ENCODE data around the gene CCDC73. TPM values are rescaled to one million over a fixed set of nuclear protein-coding genes. Genes with fewer than 3 reads are reported as not detected.

CCDC73 gene
- polyA plus RNA-seq, 3 donors from 2014 or later = not detected

GRCh38 chr11:32555091-32555490 lies 239.4 kb downstream of the CCDC73 start:
- Mint-ChIP-seq H3K27me3 (ENCODE audit: low read depth in 3 of 3) (peaks cover 3 to 5% (median 3%) of the 10 kb centered on the region in 3 donors), H3K36me3 (no peaks in the 10 kb centered on the region), H3K4me1 (no peaks in the 10 kb centered on the region), H3K4me3 (no peak overlapping the region), H3K9me3 (peaks cover 0 to 1% (median 0%) of the 10 kb centered on the region in 6 donors), H3K27ac (no peak overlapping the region)
- no peak for DNase-seq

Other genes starting within 250 kb of the CCDC73 start
- 100 to 1,000 TPM; 136 to 163 (median 162) TPM for gene EIF3M, start 210.8 kb downstream of the CCDC73 start, polyA plus RNA-seq
- not detected for gene PRRG4, start 35.3 kb upstream of the CCDC73 start, polyA plus RNA-seq
- 1 to 10 TPM in 1 of 3 donors, under 1 TPM in 1, not detected in 1; 0.89 to 1.3 TPM for gene QSER1, start 98.1 kb upstream of the CCDC73 start, polyA plus RNA-seq
- gene DEPDC7, start 221.2 kb upstream of the CCDC73 start, polyA plus RNA-seq = 1 to 10 TPM in 2 of 3 donors, under 1 TPM in 1; 0.65 to 1.3 (median 1.3) TPM
- gene TCP11L1, start 244.9 kb upstream of the CCDC73 start, polyA plus RNA-seq = 1 to 10 TPM; 3.6 to 9.9 (median 6.7) TPM